CD4-positive, alpha-beta T cell (primary cell): ENCODE measurements around the gene BCAT1. TPM values are rescaled to one million over a fixed set of nuclear protein-coding genes. Genes with fewer than 3 reads are reported as not detected.

Experiments used
- ATAC-seq: fragments of 200-7000 bp; cut with Tn5 transposase; one replicate; pipeline ENCODE4 v1.10.0; 2022; ENCODE audit warnings: mild to moderate bottlenecking; ENCODE audit not compliant: poor library complexity
- CTCF ChIA-PET: fragments of 350-600 bp; sonication (Branson Sonifier 250); formaldehyde crosslinking; loops from one replicate; lab custom pipeline; 2021; ENCODE audit warnings: antibody characterized with exemption, inconsistent platforms; lab: Charles Lee
- POLR2A ChIA-PET: fragments of 350-600 bp; sonication (Branson Sonifier 250); formaldehyde crosslinking; loops from one replicate; lab custom pipeline; 2021; ENCODE audit warnings: antibody characterized with exemption, inconsistent platforms; lab: Charles Lee
- DNase-seq, 14 experiments: peaks; one replicate each; pipeline ENCODE4 v3.0.0-alpha.2; 2013 to 2020; ENCODE audit warnings: mixed read lengths in 2 of 14
- H3K27ac ChIP-seq, 2 donors: one replicate each; pipeline versions ENCODE4 v1.5.1 to v1.7.0; 2013; ENCODE audit warnings: low read length in 2 of 2, low read depth in 1 of 2, mild to moderate bottlenecking in 1 of 2
- H3K27me3 ChIP-seq, 2 experiments: 1 replicate in 1 of 2; 2 replicates in 1 of 2; pipeline versions ENCODE4 v1.6.1 to v1.7.0; 2013; ENCODE audit warnings: low read length in 2 of 2, control low read depth in 1 of 2, mild to moderate bottlenecking in 1 of 2, moderate library complexity in 1 of 2; ENCODE audit not compliant: insufficient read depth in 2 of 2, control insufficient read depth in 1 of 2
- H3K36me3 ChIP-seq: one replicate; pipeline ENCODE4 v1.6.1; 2013; ENCODE audit warnings: low read length, control low read depth; ENCODE audit not compliant: insufficient read depth
- H3K4me1 ChIP-seq: one replicate; pipeline ENCODE4 v1.6.1; 2013; ENCODE audit warnings: low read length, control low read depth; ENCODE audit not compliant: insufficient read depth
- H3K4me3 ChIP-seq: one replicate; pipeline ENCODE4 v1.5.1; 2013; ENCODE audit warnings: mild to moderate bottlenecking, low read length, moderate library complexity
- H3K9me3 ChIP-seq, 2 experiments: 1 replicate in 1 of 2; 2 replicates in 1 of 2; pipeline versions ENCODE4 v1.6.1 to v1.7.0; 2013; ENCODE audit warnings: low read length in 2 of 2, mild to moderate bottlenecking in 2 of 2, control low read depth in 1 of 2, moderate library complexity in 1 of 2; ENCODE audit not compliant: control insufficient read depth in 1 of 2, insufficient read depth in 1 of 2
- H3K27ac Mint-ChIP-seq: one replicate; pipeline ENCODE4 v1.8.0; 2020; ENCODE audit warnings: mixed read lengths
- H3K27me3 Mint-ChIP-seq: one replicate; pipeline ENCODE4 v1.8.0; 2021; ENCODE audit warnings: mixed read lengths
- H3K36me3 Mint-ChIP-seq: one replicate; pipeline ENCODE4 v1.8.0; 2021; ENCODE audit warnings: low read depth, mixed read lengths
- H3K4me1 Mint-ChIP-seq: one replicate; pipeline ENCODE4 v1.8.0; 2021; ENCODE audit warnings: low read depth, mixed read lengths
- H3K4me3 Mint-ChIP-seq: one replicate; pipeline ENCODE4 v1.8.0; 2020; ENCODE audit warnings: mild to moderate bottlenecking, mixed read lengths
- H3K9me3 Mint-ChIP-seq: one replicate; pipeline ENCODE4 v1.8.0; 2020; ENCODE audit warnings: mixed read lengths
- CTCF ChIP-seq: fragments of 200-600 bp; IDR thresholded peaks from one replicate; pipeline ENCODE4 v1.8.0; 2022; ENCODE audit warnings: antibody characterized with exemption, mild to moderate bottlenecking
- intact Hi-C, 2 experiments: fragments of 100-400 bp; cut with DNase I in 1 of 2; cut with micrococcal nuclease in 1 of 2; formaldehyde crosslinking; loops; one replicate each; pipeline versions ENCODE4 v1.15.1 to v1.9.0; 2023 to 2025; cut with DNase I, micrococcal nuclease
- total RNA-seq, 174 experiments: library from RNA in 2 of 174; stranded (reverse) in 2 of 174; gene quantifications; one replicate each; pipeline ENCODE4 v1.2.3 and lab custom pipeline; 2021 to 2026

BCAT1 gene
- total RNA-seq, 2 experiments from 2014 or later: 0.34 to 0.91 TPM

- no peak overlapping the region for H3K4me3 Mint-ChIP-seq
- no peak for ATAC-seq
- H3K4me1 Mint-ChIP-seq: no peaks in the 10 kb centered on the region
- no peak for TF ChIP-seq CTCF
- no peak overlapping the region for H3K4me3 ChIP-seq
- H3K4me1 ChIP-seq: no peaks in the 10 kb centered on the region
- DNase-seq: no peak
- H3K9me3 Mint-ChIP-seq: no peaks in the 10 kb centered on the region
- H3K27ac ChIP-seq: no peak overlapping the region
- no peaks in the 10 kb centered on the region for H3K36me3 Mint-ChIP-seq
- intact Hi-C loops: no loop called here
- no peaks in the 10 kb centered on the region for H3K9me3 ChIP-seq
- no peaks in the 10 kb centered on the region for H3K27me3 Mint-ChIP-seq
- no peaks in the 10 kb centered on the region for H3K27me3 ChIP-seq
- H3K27ac Mint-ChIP-seq: no peak overlapping the region
- ChIA-PET POLR2A (no interaction called here), CTCF (no interaction called here)
- no peaks in the 10 kb centered on the region for H3K36me3 ChIP-seq
These were observed 30.3 kb downstream of the BCAT1 start for GRCh38 chr12:24918596-24918995.

GRCh38 chr12:24915501-24915900 is 33.4 kb downstream of the BCAT1 start:
- H3K4me3 Mint-ChIP-seq: no peak overlapping the region
- H3K27me3 Mint-ChIP-seq: no peaks in the 10 kb centered on the region
- Histone ChIP-seq H3K36me3 (no peaks in the 10 kb centered on the region), H3K27me3 (no peaks in the 10 kb centered on the region), H3K4me1 (no peaks in the 10 kb centered on the region), H3K4me3 (no peak overlapping the region), H3K27ac (no peak overlapping the region), H3K9me3 (no peaks in the 10 kb centered on the region)
- intact Hi-C loops: no loop called here
- no peak for ATAC-seq
- H3K9me3 Mint-ChIP-seq: no peaks in the 10 kb centered on the region
- CTCF ChIA-PET: no interaction called here
- no peak for TF ChIP-seq CTCF
- no peaks in the 10 kb centered on the region for H3K4me1 Mint-ChIP-seq
- no peaks in the 10 kb centered on the region for H3K36me3 Mint-ChIP-seq
- no peak overlapping the region for H3K27ac Mint-ChIP-seq
- no peak for DNase-seq
- POLR2A ChIA-PET: no interaction called here

- no peaks in the 10 kb centered on the region for H3K4me1 Mint-ChIP-seq
- no peaks in the 10 kb centered on the region for H3K27me3 ChIP-seq
- no peak overlapping the region for H3K4me3 ChIP-seq
- DNase-seq (no peak), ATAC-seq (no peak)
- H3K27me3 Mint-ChIP-seq: no peaks in the 10 kb centered on the region
- H3K27ac ChIP-seq: no peak overlapping the region
- no peaks in the 10 kb centered on the region for H3K36me3 Mint-ChIP-seq
- no peaks in the 10 kb centered on the region for H3K9me3 Mint-ChIP-seq
- no peaks in the 10 kb centered on the region for H3K4me1 ChIP-seq
- intact Hi-C loops: no loop called here
- H3K27ac Mint-ChIP-seq: no peak overlapping the region
- H3K4me3 Mint-ChIP-seq: no peak overlapping the region
- no peaks in the 10 kb centered on the region for H3K9me3 ChIP-seq
- TF ChIP-seq CTCF: no peak
- POLR2A ChIA-PET: no interaction called here
- CTCF ChIA-PET: no interaction called here
- no peaks in the 10 kb centered on the region for H3K36me3 ChIP-seq
These were observed 34.9 kb downstream of the BCAT1 start for GRCh38 chr12:24913953-24914352.
